Nephron progenitor cell (in vitro differentiated cells): ENCODE measurements around the gene ZBTB18.

ENCODE experiments used
- DNase-seq: peaks from one replicate; pipeline ENCODE4 v3.0.0; 2021
- H3K27ac Mint-ChIP-seq: 2 replicates; pipeline ENCODE4 v1.8.0; 2021; ENCODE audit warnings: mild to moderate bottlenecking, moderate library complexity, mixed read lengths
- H3K27me3 Mint-ChIP-seq: 2 replicates; pipeline ENCODE4 v1.8.0; 2021; ENCODE audit warnings: mild to moderate bottlenecking, low read depth, mixed read lengths; ENCODE audit not compliant: poor library complexity
- H3K36me3 Mint-ChIP-seq: 2 replicates; pipeline ENCODE4 v1.8.0; 2021; ENCODE audit warnings: low read depth, mixed read lengths
- H3K4me1 Mint-ChIP-seq: 2 replicates; pipeline ENCODE4 v1.8.0; 2021; ENCODE audit warnings: mixed read lengths
- H3K4me3 Mint-ChIP-seq: 2 replicates; pipeline ENCODE4 v1.8.0; 2021; ENCODE audit warnings: mild to moderate bottlenecking, moderate library complexity, mixed read lengths
- H3K9me3 Mint-ChIP-seq: 2 replicates; pipeline ENCODE4 v1.8.0; 2021; ENCODE audit warnings: mild to moderate bottlenecking, moderate library complexity, mixed read lengths
- CTCF ChIP-seq: fragments of 200-600 bp; sonication (generic); IDR thresholded peaks from 2 replicates; pipeline ENCODE4 v1.5.0; 2021; ENCODE audit warnings: antibody characterized with exemption

ZBTB18 gene

DNA sequence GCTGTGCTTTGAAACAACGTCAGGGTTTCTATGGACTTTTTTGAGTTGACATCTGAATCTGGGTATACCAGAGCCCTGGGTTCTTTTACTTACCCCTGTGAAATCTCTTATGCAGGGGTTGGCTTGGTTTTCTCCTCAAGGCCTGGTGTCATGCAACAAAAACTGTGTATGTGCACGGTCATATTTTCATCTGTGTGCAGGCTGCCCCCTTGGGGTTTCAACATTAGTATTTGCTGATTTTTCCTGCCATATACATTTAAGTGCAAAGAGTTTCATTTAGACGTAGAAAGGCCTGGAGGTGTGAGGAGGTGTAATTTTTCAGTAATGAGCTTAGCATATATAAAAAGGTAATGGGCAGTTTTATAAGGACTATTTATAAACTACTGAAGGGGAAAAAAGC lies 22.0 kb upstream of the ZBTB18 start:
- H3K27ac Mint-ChIP-seq, result no peak overlapping the region

GRCh38 chr1:244030481-244031040 lies 20.5 kb upstream of the ZBTB18 start:
- Mint-ChIP-seq H3K36me3 (no peaks in the 10 kb centered on the region), H3K4me1 (no peaks in the 10 kb centered on the region), H3K4me3 (no peak overlapping the region), H3K27ac (no peak overlapping the region), H3K27me3 (peaks cover 15% of the 10 kb centered on the region), H3K9me3 (peaks cover 11% of the 10 kb centered on the region)
- no peak for TF ChIP-seq CTCF
- no peak for DNase-seq

More for the DNA sequence above, 22.0 kb upstream of the ZBTB18 start:
- no peak for DNase-seq
- no peak for TF ChIP-seq CTCF
- H3K4me3 Mint-ChIP-seq, result no peak overlapping the region
- no peaks in the 10 kb centered on the region for H3K4me1 Mint-ChIP-seq
- peaks cover 11% of the 10 kb centered on the region for H3K9me3 Mint-ChIP-seq
- peaks cover 20% of the 10 kb centered on the region for H3K27me3 Mint-ChIP-seq
- H3K36me3 Mint-ChIP-seq, result no peaks in the 10 kb centered on the region

- Mint-ChIP-seq H3K9me3 (peaks cover 10% of the 10 kb centered on the region), H3K4me1 (no peaks in the 10 kb centered on the region), H3K36me3 (no peaks in the 10 kb centered on the region), H3K4me3 (no peak overlapping the region), H3K27ac (no peak overlapping the region), H3K27me3 (peaks cover 7% of the 10 kb centered on the region)
- no peak for TF ChIP-seq CTCF
- DNase-seq, result no peak
Measured at GRCh38 chr1:244035358-244035757, 15.7 kb upstream of the ZBTB18 start.

DNA sequence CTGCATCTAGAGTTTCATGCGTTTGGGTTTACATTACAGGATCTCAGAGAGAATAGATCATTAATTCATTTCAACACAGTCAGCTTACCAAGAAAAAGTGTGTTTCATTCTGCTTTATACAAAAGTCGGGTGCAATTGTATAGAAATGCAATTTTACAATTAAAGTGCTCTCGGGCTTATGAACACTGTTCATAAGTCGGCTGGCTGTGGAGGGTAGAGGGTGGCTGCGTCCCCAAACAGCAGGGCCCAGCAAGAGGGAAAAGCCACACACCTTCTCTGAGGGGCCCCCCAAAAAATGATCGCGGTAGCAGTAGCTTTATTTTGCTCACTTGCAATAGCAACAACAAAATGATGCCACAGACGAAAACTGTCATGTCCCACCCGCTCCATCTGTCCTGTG lies 13.8 kb upstream of the ZBTB18 start:
- no peak overlapping the region for H3K4me3 Mint-ChIP-seq
- H3K27me3 Mint-ChIP-seq, result peaks cover 13% of the 10 kb centered on the region
- no peaks in the 10 kb centered on the region for H3K9me3 Mint-ChIP-seq
- no peaks in the 10 kb centered on the region for H3K4me1 Mint-ChIP-seq
- no peak overlapping the region for H3K27ac Mint-ChIP-seq
- no peaks in the 10 kb centered on the region for H3K36me3 Mint-ChIP-seq
- no peak for DNase-seq
- no peak for TF ChIP-seq CTCF

GRCh38 chr1:244041466-244042120 lies 9.5 kb upstream of the ZBTB18 start:
- no peak for TF ChIP-seq CTCF
- Mint-ChIP-seq H3K36me3 (no peaks in the 10 kb centered on the region), H3K9me3 (no peaks in the 10 kb centered on the region), H3K27me3 (peaks cover 30% of the 10 kb centered on the region), H3K4me1 (peaks cover 2% of the 10 kb centered on the region), H3K27ac (no peak overlapping the region), H3K4me3 (no peak overlapping the region)
- no peak for DNase-seq

- DNase-seq, result no peak
- Mint-ChIP-seq H3K27ac (no peak overlapping the region), H3K27me3 (peaks cover 32% of the 10 kb centered on the region), H3K9me3 (no peaks in the 10 kb centered on the region), H3K4me3 (no peak overlapping the region), H3K4me1 (peaks cover 9% of the 10 kb centered on the region), H3K36me3 (no peaks in the 10 kb centered on the region)
- TF ChIP-seq CTCF, result no peak
Measured at GRCh38 chr1:244042293-244042692, 8.8 kb upstream of the ZBTB18 start.
